ENCODE results near the gene GSDME. TPM values are rescaled to one million over a fixed set of nuclear protein-coding genes. Genes with fewer than 3 reads are reported as not detected.

The GSDME gene
- total and polyA plus RNA-seq, 4 donors: 3.2 to 4.0 (median 3.7) TPM

GRCh38 chr7:24723178-24723530 is 34.1 kb downstream of the GSDME start:
- H3K9ac ChIP-seq (ENCODE audit: low read depth in 1 of 2, low read length in 2 of 2): no peak overlapping the region
- no peaks in the 10 kb centered on the region for H3K9me3 ChIP-seq (ENCODE audit: control insufficient read depth in 4 of 4, low read length in 3 of 4)
- no peak for DNase-seq (ENCODE audit: low spot score)
- H3K27me3 ChIP-seq (ENCODE audit: control insufficient read depth in 4 of 4, insufficient read depth in 4 of 4, low read length in 3 of 4): no peaks in the 10 kb centered on the region
- no peaks in the 10 kb centered on the region for H3K4me1 ChIP-seq (ENCODE audit: control insufficient read depth in 4 of 4, insufficient read depth in 4 of 4, low read length in 3 of 4)
- TF ChIP-seq RXRA (IDR thresholded peaks at IDR 0.05): no peak
- no peak for TF ChIP-seq REST (IDR thresholded peaks at IDR 0.05)
- TF ChIP-seq, protein P1, sequence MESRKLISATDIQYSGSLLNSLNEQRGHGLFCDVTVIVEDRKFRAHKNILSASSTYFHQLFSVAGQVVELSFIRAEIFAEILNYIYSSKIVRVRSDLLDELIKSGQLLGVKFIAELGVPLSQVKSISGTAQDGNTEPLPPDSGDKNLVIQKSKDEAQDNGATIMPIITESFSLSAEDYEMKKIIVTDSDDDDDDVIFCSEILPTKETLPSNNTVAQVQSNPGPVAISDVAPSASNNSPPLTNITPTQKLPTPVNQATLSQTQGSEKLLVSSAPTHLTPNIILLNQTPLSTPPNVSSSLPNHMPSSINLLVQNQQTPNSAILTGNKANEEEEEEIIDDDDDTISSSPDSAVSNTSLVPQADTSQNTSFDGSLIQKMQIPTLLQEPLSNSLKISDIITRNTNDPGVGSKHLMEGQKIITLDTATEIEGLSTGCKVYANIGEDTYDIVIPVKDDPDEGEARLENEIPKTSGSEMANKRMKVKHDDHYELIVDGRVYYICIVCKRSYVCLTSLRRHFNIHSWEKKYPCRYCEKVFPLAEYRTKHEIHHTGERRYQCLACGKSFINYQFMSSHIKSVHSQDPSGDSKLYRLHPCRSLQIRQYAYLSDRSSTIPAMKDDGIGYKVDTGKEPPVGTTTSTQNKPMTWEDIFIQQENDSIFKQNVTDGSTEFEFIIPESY (IDR thresholded peaks at IDR 0.05): no peak
- no peak for TF ChIP-seq TAF1 (conservative IDR thresholded peaks at IDR 0.05)
- no peak for TF ChIP-seq GABPA (IDR thresholded peaks at IDR 0.05 in 1 of 2, conservative IDR thresholded peaks at IDR 0.05 in 1 of 2)
- no peak for TF ChIP-seq NR2F2 (IDR thresholded peaks at IDR 0.05)
- TF ChIP-seq HNF4A (conservative IDR thresholded peaks at IDR 0.05): no peak
- no peak for TF ChIP-seq JUND (IDR thresholded peaks at IDR 0.05)
- no peak overlapping the region for H3K4me3 ChIP-seq (ENCODE audit: low read depth in 1 of 3, low read length in 3 of 3)
- no peaks in the 10 kb centered on the region for H3K36me3 ChIP-seq (ENCODE audit: control insufficient read depth in 4 of 4, insufficient read depth in 3 of 4, low read depth in 1 of 4, low read length in 3 of 4)
- no peak overlapping the region for H3K27ac ChIP-seq (ENCODE audit: low read depth in 1 of 2, low read length in 2 of 2)
- WGBS: 76% methylated on average over 5 of the region's 5 CpGs

DNA sequence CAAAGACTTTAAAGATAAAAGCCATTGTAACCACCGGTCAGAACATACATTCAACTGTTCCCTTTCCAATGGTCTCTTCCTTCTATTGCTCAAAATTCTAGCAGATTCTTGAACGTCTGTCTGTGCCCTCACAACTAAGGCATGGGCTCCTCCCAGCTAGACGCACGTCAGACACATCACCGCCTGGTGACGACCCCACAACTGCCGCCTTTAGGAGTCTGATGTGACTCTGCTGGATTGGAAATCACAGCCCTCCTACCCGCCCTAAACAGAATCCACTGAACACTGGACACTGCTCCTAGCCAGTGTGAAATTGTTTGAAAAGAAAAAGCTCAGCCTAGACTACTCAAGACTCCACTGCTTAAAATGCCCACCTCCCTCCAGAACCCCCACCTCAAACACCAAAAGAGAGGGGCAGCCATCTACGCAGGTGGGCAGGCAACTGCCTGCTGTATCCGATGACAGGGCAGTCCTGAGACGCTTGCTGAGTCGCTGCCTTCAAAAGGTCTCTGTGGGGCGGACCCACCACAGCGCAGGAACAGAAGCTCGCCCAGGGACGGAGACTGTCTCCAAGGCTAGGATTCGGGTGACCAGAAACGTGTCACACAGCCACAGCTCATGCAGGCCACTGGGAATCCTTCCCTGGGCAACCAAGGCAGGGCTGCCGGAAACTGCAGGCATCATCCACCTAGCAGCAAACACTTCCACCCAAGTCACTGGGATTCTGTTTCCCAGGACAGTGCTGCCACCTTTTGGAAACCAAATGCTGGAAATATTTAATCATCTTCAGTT is 34.7 kb downstream of the GSDME start:
- no peak for TF ChIP-seq HNF4G (IDR thresholded peaks at IDR 0.05)
- TF ChIP-seq, protein P2, sequence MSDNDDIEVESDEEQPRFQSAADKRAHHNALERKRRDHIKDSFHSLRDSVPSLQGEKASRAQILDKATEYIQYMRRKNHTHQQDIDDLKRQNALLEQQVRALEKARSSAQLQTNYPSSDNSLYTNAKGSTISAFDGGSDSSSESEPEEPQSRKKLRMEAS (IDR thresholded peaks at IDR 0.05): no peak
- no peak for TF ChIP-seq ATF3 (IDR thresholded peaks at IDR 0.05)
- no peak for TF ChIP-seq TAF1 (conservative IDR thresholded peaks at IDR 0.05)
- TF ChIP-seq NR2F2 (IDR thresholded peaks at IDR 0.05): no peak
- TF ChIP-seq, protein P3, sequence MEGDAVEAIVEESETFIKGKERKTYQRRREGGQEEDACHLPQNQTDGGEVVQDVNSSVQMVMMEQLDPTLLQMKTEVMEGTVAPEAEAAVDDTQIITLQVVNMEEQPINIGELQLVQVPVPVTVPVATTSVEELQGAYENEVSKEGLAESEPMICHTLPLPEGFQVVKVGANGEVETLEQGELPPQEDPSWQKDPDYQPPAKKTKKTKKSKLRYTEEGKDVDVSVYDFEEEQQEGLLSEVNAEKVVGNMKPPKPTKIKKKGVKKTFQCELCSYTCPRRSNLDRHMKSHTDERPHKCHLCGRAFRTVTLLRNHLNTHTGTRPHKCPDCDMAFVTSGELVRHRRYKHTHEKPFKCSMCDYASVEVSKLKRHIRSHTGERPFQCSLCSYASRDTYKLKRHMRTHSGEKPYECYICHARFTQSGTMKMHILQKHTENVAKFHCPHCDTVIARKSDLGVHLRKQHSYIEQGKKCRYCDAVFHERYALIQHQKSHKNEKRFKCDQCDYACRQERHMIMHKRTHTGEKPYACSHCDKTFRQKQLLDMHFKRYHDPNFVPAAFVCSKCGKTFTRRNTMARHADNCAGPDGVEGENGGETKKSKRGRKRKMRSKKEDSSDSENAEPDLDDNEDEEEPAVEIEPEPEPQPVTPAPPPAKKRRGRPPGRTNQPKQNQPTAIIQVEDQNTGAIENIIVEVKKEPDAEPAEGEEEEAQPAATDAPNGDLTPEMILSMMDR (IDR thresholded peaks at IDR 0.05; ENCODE audit: low read depth, low read length, missing input control): peak; percentile 39
- TF ChIP-seq EGR1 (IDR thresholded peaks at IDR 0.05; ENCODE audit: low read depth in 2 of 2): no peak
- no peak for TF ChIP-seq FOXA2 (IDR thresholded peaks at IDR 0.05)
- TF ChIP-seq SP1 (IDR thresholded peaks at IDR 0.05): no peak
- TF ChIP-seq HNF4A (conservative IDR thresholded peaks at IDR 0.05): no peak
- no peak for TF ChIP-seq GABPA (IDR thresholded peaks at IDR 0.05 in 1 of 2, conservative IDR thresholded peaks at IDR 0.05 in 1 of 2)
- TF ChIP-seq RAD21 (IDR thresholded peaks at IDR 0.05): peak; percentile 75 to 76
- TF ChIP-seq, protein P1 (IDR thresholded peaks at IDR 0.05): no peak
- Histone ChIP-seq H3K4me1 (ENCODE audit: control insufficient read depth in 4 of 4, insufficient read depth in 4 of 4, low read length in 3 of 4) (no peaks in the 10 kb centered on the region), H3K27ac (ENCODE audit: low read depth in 1 of 2, low read length in 2 of 2) (no peak overlapping the region), H3K36me3 (ENCODE audit: control insufficient read depth in 4 of 4, insufficient read depth in 3 of 4, low read depth in 1 of 4, low read length in 3 of 4) (no peaks in the 10 kb centered on the region), H3K4me3 (ENCODE audit: low read depth in 1 of 3, low read length in 3 of 3) (no peak overlapping the region), H3K27me3 (ENCODE audit: control insufficient read depth in 4 of 4, insufficient read depth in 4 of 4, low read length in 3 of 4) (no peaks in the 10 kb centered on the region), H3K9ac (ENCODE audit: low read depth in 1 of 2, low read length in 2 of 2) (no peak overlapping the region), H3K9me3 (ENCODE audit: control insufficient read depth in 4 of 4, low read length in 3 of 4) (no peaks in the 10 kb centered on the region)
- 86% methylated on average over 19 of the region's 19 CpGs for WGBS
- DNase-seq (ENCODE audit: low spot score): peak; percentile 27

All from liver (tissue), 9 donors.